SK-N-SH (cell line): Measurements from ENCODE around the gene CD164L2. TPM values are rescaled to one million over a fixed set of nuclear protein-coding genes. Genes with fewer than 3 reads are reported as not detected.

ENCODE experiments used
- CTCF ChIA-PET: fragments of 300-600, 350-600 bp; formaldehyde crosslinking; extraction: SDS; loops from one replicate; lab custom pipeline; 2021; lab: Yijun Ruan, JAX
- POLR2A ChIA-PET: fragments of 350-600 bp; sonication (Branson Sonifier 250); formaldehyde crosslinking; extraction: SDS; loops from one replicate; lab custom pipeline; 2020; ENCODE audit warnings: antibody characterized with exemption, inconsistent platforms; lab: Yijun Ruan, JAX
- DNase-seq: peaks from one replicate; pipeline ENCODE4 v3.0.0; 2012
- H2AFZ ChIP-seq: fragments of 200-600 bp; sonication (generic); 2 replicates; pipeline ENCODE4 v1.8.1; 2016; ENCODE audit warnings: antibody characterized with exemption, mild to moderate bottlenecking, low read depth
- H3F3A ChIP-seq: fragments of 200-600 bp; sonication (generic); replicated peaks from 2 replicates; pipeline ENCODE3; 2016; ENCODE audit warnings: antibody characterized with exemption, mild to moderate bottlenecking; ENCODE audit not compliant: insufficient read depth
- H3K27ac ChIP-seq, 2 experiments: fragments of 200-500 bp in 1 of 2; fragments of 200-600 bp in 1 of 2; sonication (Bioruptor generic) in 1 of 2; sonication (generic), shearing (Covaris generic) in 1 of 2; 2 replicates each; pipeline versions ENCODE4 v1.5.1 to v1.6.1; 2014 to 2016; ENCODE audit warnings: low read depth in 2 of 2, inconsistent platforms in 1 of 2, low read length in 1 of 2, mild to moderate bottlenecking in 1 of 2, mixed read lengths in 1 of 2
- H3K27me3 ChIP-seq: fragments of 200-600 bp; sonication (generic), shearing (Covaris generic); 2 replicates; pipeline ENCODE4 v1.6.1; 2016; ENCODE audit warnings: mixed run types; ENCODE audit not compliant: insufficient read depth
- H3K36me3 ChIP-seq, 2 experiments: fragments of 200-500 bp in 1 of 2; fragments of 200-600 bp in 1 of 2; sonication (Bioruptor generic) in 1 of 2; sonication (generic) in 1 of 2; replicated peaks in 1 of 2; 2 replicates each; pipeline versions ENCODE3 to v1.5.1; 2014 to 2016; ENCODE audit warnings: low read length in 1 of 2, mild to moderate bottlenecking in 1 of 2; ENCODE audit not compliant: insufficient read depth in 2 of 2, control insufficient read depth in 1 of 2
- H3K4me1 ChIP-seq, 2 experiments: fragments of 200-500 bp in 1 of 2; fragments of 200-600 bp in 1 of 2; sonication (Bioruptor generic) in 1 of 2; sonication (generic), shearing (Covaris generic) in 1 of 2; 2 replicates each; pipeline versions ENCODE4 v1.5.1 to v1.6.1; 2014 to 2016; ENCODE audit warnings: low read depth in 1 of 2, low read length in 1 of 2, mixed run types in 1 of 2; ENCODE audit not compliant: insufficient read depth in 2 of 2, control insufficient read depth in 1 of 2
- H3K4me2 ChIP-seq: fragments of 200-600 bp; sonication (generic), shearing (Covaris generic); 2 replicates; pipeline ENCODE4 v1.6.1; 2017; ENCODE audit warnings: mixed run types
- H3K4me3 ChIP-seq, 2 experiments: fragments of 200-500 bp in 1 of 2; fragments of 200-600 bp in 1 of 2; sonication (Bioruptor generic) in 1 of 2; sonication (generic), shearing (Covaris generic) in 1 of 2; 2 replicates each; pipeline versions ENCODE4 v1.5.1 to v1.8.1; 2014 to 2016; ENCODE audit warnings: low read depth in 2 of 2, inconsistent platforms in 1 of 2, low read length in 1 of 2, mild to moderate bottlenecking in 1 of 2, mixed read lengths in 1 of 2, moderate library complexity in 1 of 2
- H3K79me2 ChIP-seq: fragments of 200-600 bp; sonication (generic); 2 replicates; pipeline ENCODE4 v1.8.1; 2017; ENCODE audit warnings: mild to moderate bottlenecking; ENCODE audit not compliant: insufficient read depth
- H3K9ac ChIP-seq: fragments of 200-600 bp; sonication (generic); 2 replicates; pipeline ENCODE4 v1.6.1; 2017; ENCODE audit warnings: mixed run types
- H3K9me2 ChIP-seq: fragments of 200-600 bp; sonication (generic); 2 replicates; pipeline ENCODE4 v1.6.1; 2017; ENCODE audit warnings: mixed run types
- H3K9me3 ChIP-seq: fragments of 200-600 bp; sonication (generic); 2 replicates; pipeline ENCODE4 v1.6.1; 2017; ENCODE audit warnings: mixed run types, mild to moderate bottlenecking, moderate library complexity
- H4K20me1 ChIP-seq: fragments of 200-600 bp; sonication (generic); 2 replicates; pipeline ENCODE4 v1.6.1; 2017; ENCODE audit warnings: mild to moderate bottlenecking, mixed run types; ENCODE audit not compliant: insufficient read depth
- CHD2 ChIP-seq: fragments of 150-350 bp; IDR thresholded peaks from 2 replicates; pipeline ENCODE4 v1.6.1; 2018; ENCODE audit warnings: low read length; ENCODE audit not compliant: partially characterized antibody
- EP300 ChIP-seq, 2 experiments: IDR thresholded peaks; 2 replicates each; pipeline versions ENCODE4 v1.4.0 to v1.6.1; 2012; ENCODE audit warnings: borderline replicate concordance in 1 of 2, low read depth in 1 of 2, low read length in 1 of 2
- GATA2 ChIP-seq: sonication (generic); formaldehyde crosslinking; IDR thresholded peaks from 2 replicates; pipeline ENCODE4 v1.5.0; 2020; ENCODE audit warnings: mild to moderate bottlenecking, missing genetic modification reagents
- MXI1 ChIP-seq: IDR thresholded peaks from 2 replicates; pipeline ENCODE4 v1.6.1; 2012; ENCODE audit warnings: mild to moderate bottlenecking, low read depth, low read length, improper control_type of control experiment
- NRF1 ChIP-seq: IDR thresholded peaks from 2 replicates; pipeline ENCODE4 v1.6.1; 2012; ENCODE audit warnings: low read depth, mild to moderate bottlenecking, low read length
- RXRA ChIP-seq: IDR thresholded peaks from 2 replicates; pipeline ENCODE4 v1.4.0; 2012; ENCODE audit warnings: low read depth, mild to moderate bottlenecking, borderline replicate concordance
- SIN3A ChIP-seq: IDR thresholded peaks from 2 replicates; pipeline ENCODE4 v1.6.1; 2012; ENCODE audit warnings: low read depth, mild to moderate bottlenecking, low read length, moderate library complexity, borderline replicate concordance
- YY1 ChIP-seq: IDR thresholded peaks from 2 replicates; pipeline ENCODE4 v1.4.0; 2012; ENCODE audit warnings: low read depth, mild to moderate bottlenecking
- WGBS: methylation state at CpG from one replicate; pipeline ENCODE4 v1.1.6; 2017; ENCODE audit warnings: low lambda C conversion rate; 5-methylcytosine and 5-hydroxymethylcytosine counted together
- polyA plus RNA-seq, 3 experiments: library from polyadenylated mRNA; depleted of rRNA; stranded (reverse); fragments of >200 nt; gene quantifications; 2 replicates each; pipeline ENCODE4 v1.2.3, GENCODE V29; 2012
- TF ChIP-seq, protein P1 (sequence below): IDR thresholded peaks from 2 replicates; pipeline ENCODE4 v1.4.0; 2012; ENCODE audit warnings: low read depth
- TF ChIP-seq, protein P2 (sequence below): fragments of 150-350 bp; IDR thresholded peaks from 2 replicates; pipeline ENCODE4 v1.6.1; 2017; ENCODE audit warnings: antibody characterized with exemption, low read length, low read depth, borderline replicate concordance
- TF ChIP-seq, protein P3 (sequence below): IDR thresholded peaks from 2 replicates; pipeline ENCODE4; 2012
- TF ChIP-seq, protein P4 (sequence below): fragments of 150-350 bp; IDR thresholded peaks from 2 replicates; pipeline ENCODE4 v1.6.1; 2016; ENCODE audit warnings: mild to moderate bottlenecking, low read depth, low read length

Gene CD164L2
- polyA plus RNA-seq, 1 of the 3 experiments (the other 2 are of a cell fraction): 0.05 TPM

DNA sequence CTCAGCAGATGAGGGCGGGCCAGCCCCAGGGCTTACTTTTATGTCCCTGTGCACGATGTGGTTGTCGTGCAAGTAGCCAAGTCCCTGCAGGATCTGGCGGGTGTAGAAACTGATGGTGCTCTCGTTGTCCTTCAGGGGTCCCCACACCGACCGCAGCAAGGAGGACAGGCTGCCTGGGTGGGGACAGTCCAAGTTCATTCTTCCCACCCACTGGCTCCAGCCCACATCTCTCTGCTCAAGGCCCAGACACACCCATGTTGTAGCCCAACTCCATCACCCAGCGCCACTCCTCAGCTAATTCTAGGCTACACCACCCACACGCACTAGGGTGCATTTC is 23.3 kb downstream of the CD164L2 start (continued):
- TF ChIP-seq CHD2 (no peak), NRF1 (no peak), YY1 (no peak), MXI1 (no peak), GATA2 (no peak), EP300 (IDR thresholded peaks at IDR 0.05; ENCODE audit: borderline replicate concordance in 1 of 2, low read depth in 1 of 2, low read length in 1 of 2) (no peak)
- TF ChIP-seq, protein P1, sequence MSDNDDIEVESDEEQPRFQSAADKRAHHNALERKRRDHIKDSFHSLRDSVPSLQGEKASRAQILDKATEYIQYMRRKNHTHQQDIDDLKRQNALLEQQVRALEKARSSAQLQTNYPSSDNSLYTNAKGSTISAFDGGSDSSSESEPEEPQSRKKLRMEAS: no peak
- TF ChIP-seq, protein P2, sequence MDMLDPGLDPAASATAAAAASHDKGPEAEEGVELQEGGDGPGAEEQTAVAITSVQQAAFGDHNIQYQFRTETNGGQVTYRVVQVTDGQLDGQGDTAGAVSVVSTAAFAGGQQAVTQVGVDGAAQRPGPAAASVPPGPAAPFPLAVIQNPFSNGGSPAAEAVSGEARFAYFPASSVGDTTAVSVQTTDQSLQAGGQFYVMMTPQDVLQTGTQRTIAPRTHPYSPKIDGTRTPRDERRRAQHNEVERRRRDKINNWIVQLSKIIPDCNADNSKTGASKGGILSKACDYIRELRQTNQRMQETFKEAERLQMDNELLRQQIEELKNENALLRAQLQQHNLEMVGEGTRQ: no peak
- TF ChIP-seq, protein P3, sequence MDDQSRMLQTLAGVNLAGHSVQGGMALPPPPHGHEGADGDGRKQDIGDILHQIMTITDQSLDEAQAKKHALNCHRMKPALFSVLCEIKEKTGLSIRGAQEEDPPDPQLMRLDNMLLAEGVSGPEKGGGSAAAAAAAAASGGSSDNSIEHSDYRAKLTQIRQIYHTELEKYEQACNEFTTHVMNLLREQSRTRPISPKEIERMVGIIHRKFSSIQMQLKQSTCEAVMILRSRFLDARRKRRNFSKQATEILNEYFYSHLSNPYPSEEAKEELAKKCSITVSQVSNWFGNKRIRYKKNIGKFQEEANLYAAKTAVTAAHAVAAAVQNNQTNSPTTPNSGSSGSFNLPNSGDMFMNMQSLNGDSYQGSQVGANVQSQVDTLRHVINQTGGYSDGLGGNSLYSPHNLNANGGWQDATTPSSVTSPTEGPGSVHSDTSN: no peak
- TF ChIP-seq, protein P4, sequence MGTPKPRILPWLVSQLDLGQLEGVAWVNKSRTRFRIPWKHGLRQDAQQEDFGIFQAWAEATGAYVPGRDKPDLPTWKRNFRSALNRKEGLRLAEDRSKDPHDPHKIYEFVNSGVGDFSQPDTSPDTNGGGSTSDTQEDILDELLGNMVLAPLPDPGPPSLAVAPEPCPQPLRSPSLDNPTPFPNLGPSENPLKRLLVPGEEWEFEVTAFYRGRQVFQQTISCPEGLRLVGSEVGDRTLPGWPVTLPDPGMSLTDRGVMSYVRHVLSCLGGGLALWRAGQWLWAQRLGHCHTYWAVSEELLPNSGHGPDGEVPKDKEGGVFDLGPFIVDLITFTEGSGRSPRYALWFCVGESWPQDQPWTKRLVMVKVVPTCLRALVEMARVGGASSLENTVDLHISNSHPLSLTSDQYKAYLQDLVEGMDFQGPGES: no peak
- TF ChIP-seq, all 33 proteins: peak for 0

DNA sequence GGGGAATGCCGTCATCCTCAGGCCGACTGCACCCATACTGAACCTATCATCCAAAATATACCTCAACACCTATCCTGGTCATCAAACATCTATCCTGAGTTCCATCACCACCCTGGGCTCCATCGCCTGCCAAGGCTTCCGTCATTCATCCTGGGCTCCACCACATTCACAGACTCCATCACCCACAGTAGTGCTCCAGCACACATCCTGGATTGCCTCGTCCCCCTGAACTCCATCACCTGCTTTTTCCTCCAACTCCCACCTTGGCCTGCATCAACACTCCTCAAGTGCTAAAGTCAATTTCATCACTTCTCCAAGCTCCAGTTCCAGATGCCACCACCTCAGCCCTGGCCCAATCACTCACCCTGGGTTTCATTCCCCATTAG is 24.2 kb downstream of the CD164L2 start:
- Histone ChIP-seq H3K9me2 (no peaks in the 10 kb centered on the region), H3K79me2 (no peaks in the 10 kb centered on the region), H2AFZ (no peak overlapping the region), H3K4me2 (no peak overlapping the region), H3K4me1 (peaks cover 0 to 5% of the 10 kb centered on the region in 2 experiments; a peak in 1 of 4 replicates), H3K36me3 (peaks cover 4 to 32% of the 10 kb centered on the region in 2 experiments), H3K27me3 (no peaks in the 10 kb centered on the region), H3K27ac (no peak overlapping the region), H3K9me3 (no peaks in the 10 kb centered on the region), H3F3A (no peaks in the 10 kb centered on the region), H4K20me1 (no peaks in the 10 kb centered on the region), H3K9ac (no peak overlapping the region), H3K4me3 (no peak overlapping the region)
- ChIA-PET CTCF (interaction anchor here (0.8 to 12.3 kb wide), 14 partner anchors 7 to 304 kb away, joined by 3 to 219 read pairs (median 22); partner anchors contain the start of gene MAP3K6), POLR2A (interaction anchor here (1.7 kb wide), 1 partner anchor 10 kb away, joined by 5 read pairs; no protein-coding TSS in a partner anchor)
- 93% methylated on average over 5 of the region's 5 CpGs for WGBS
- DNase-seq: no peak
- TF ChIP-seq, protein P4: no peak
- TF ChIP-seq GATA2 (no peak), RXRA (no peak), SIN3A (no peak)
